ENCODE data around the gene VCAN. TPM values are rescaled to one million over a fixed set of nuclear protein-coding genes. Genes with fewer than 3 reads are reported as not detected.

VCAN gene
- total RNA-seq, 1 experiment from 2014 or later, result 0.72 TPM

GRCh38 chr5:83484294-83484693, 12.8 kb downstream of the VCAN start:
- Histone ChIP-seq H3K4me3 (ENCODE audit: low read depth in 2 of 2, low read length in 2 of 2) (no peak overlapping the region), H3K4me1 (ENCODE audit: control insufficient read depth, insufficient read depth, low read length) (no peaks in the 10 kb centered on the region), H3K9me3 (ENCODE audit: control insufficient read depth, insufficient read depth, low read depth, low read length) (no peaks in the 10 kb centered on the region), H3K27ac (ENCODE audit: low read length) (no peak overlapping the region), H3K36me3 (ENCODE audit: control insufficient read depth, insufficient read depth, low read length) (no peaks in the 10 kb centered on the region; the same call in 1 of the 2 replicates), H3K27me3 (ENCODE audit: control insufficient read depth, insufficient read depth, low read length) (0 out of 2 replicates have a peak, but pooled peaks cover 2% of the 10 kb centered on the region)
- POLR2A ChIA-PET, result no interaction called here
- no peak for DNase-seq (ENCODE audit: low read depth, low spot score)
- in situ Hi-C loops (cut with HindIII; ENCODE audit: low pct_unique_long_range_greater_than_20kb, low sequenced_read_pairs), result no loop called here
- TF ChIP-seq TCF7L2 (IDR thresholded peaks at IDR 0.05; ENCODE audit: low read depth, low read length) (no peak), POLR2AphosphoS5 (IDR thresholded peaks at IDR 0.05; ENCODE audit: low read depth, low read length) (no peak), CTCF (IDR thresholded peaks at IDR 0.05) (no peak), REST (IDR thresholded peaks at IDR 0.05; ENCODE audit: insufficient read depth in 1 of 2, low read depth in 2 of 2, low read length in 1 of 2) (no peak), SIN3A (IDR thresholded peaks at IDR 0.05; ENCODE audit: borderline replicate concordance, insufficient read depth, low read depth, low read length) (no peak)
- no peak for ATAC-seq
- no TSS peak for BruUV-seq (replicated peaks)
- intact Hi-C loops (cut with micrococcal nuclease; ENCODE audit: unreplicated experiment), result no loop called here
- CTCF ChIA-PET, result no interaction called here

- TF ChIP-seq POLR2AphosphoS5 (IDR thresholded peaks at IDR 0.05; ENCODE audit: low read depth, low read length) (no peak), TCF7L2 (IDR thresholded peaks at IDR 0.05; ENCODE audit: low read depth, low read length) (no peak), SIN3A (IDR thresholded peaks at IDR 0.05; ENCODE audit: borderline replicate concordance, insufficient read depth, low read depth, low read length) (no peak), CTCF (IDR thresholded peaks at IDR 0.05) (no peak), REST (IDR thresholded peaks at IDR 0.05; ENCODE audit: insufficient read depth in 1 of 2, low read depth in 2 of 2, low read length in 1 of 2) (no peak)
- Histone ChIP-seq H3K4me1 (ENCODE audit: control insufficient read depth, insufficient read depth, low read length) (no peaks in the 10 kb centered on the region), H3K27me3 (ENCODE audit: control insufficient read depth, insufficient read depth, low read length) (no peaks in the 10 kb centered on the region), H3K9me3 (ENCODE audit: control insufficient read depth, insufficient read depth, low read depth, low read length) (no peaks in the 10 kb centered on the region), H3K36me3 (ENCODE audit: control insufficient read depth, insufficient read depth, low read length) (no peaks in the 10 kb centered on the region; the same call in 1 of the 2 replicates), H3K27ac (ENCODE audit: low read length) (no peak overlapping the region), H3K4me3 (ENCODE audit: low read depth in 2 of 2, low read length in 2 of 2) (no peak overlapping the region)
- ChIA-PET CTCF (no interaction called here), POLR2A (no interaction called here)
- intact Hi-C loops (cut with micrococcal nuclease; ENCODE audit: unreplicated experiment), result no loop called here
- in situ Hi-C loops (cut with HindIII; ENCODE audit: low pct_unique_long_range_greater_than_20kb, low sequenced_read_pairs), result no loop called here
- BruUV-seq (replicated peaks), result no TSS peak
- ATAC-seq, result no peak
- DNase-seq (ENCODE audit: low read depth, low spot score), result no peak
These were observed 14.3 kb downstream of the VCAN start for GRCh38 chr5:83485842-83486241.
